IPS DF 4.7 (cell line): ENCODE measurements around the gene PITPNC1.
"Not testable (repeated sequence)": the region's sequence is repeated elsewhere in the genome, so short reads cannot be mapped to it uniquely, and the experiment has no call there.

Source experiments
- DNase-seq: peaks from one replicate; pipeline ENCODE4 v3.0.0-alpha.2; 2013; ENCODE audit warnings: low spot score; ENCODE audit errors: extremely low read depth

PITPNC1 gene

GRCh38 chr17:67679721-67680120 is 302.6 kb downstream of the PITPNC1 start:
- DNase-seq: no peak

GRCh38 chr17:67680445-67681224 is 303.6 kb downstream of the PITPNC1 start:
- DNase-seq: no peak

GRCh38 chr17:67682196-67682595 is 305.1 kb downstream of the PITPNC1 start:
- DNase-seq: no peak

DNA sequence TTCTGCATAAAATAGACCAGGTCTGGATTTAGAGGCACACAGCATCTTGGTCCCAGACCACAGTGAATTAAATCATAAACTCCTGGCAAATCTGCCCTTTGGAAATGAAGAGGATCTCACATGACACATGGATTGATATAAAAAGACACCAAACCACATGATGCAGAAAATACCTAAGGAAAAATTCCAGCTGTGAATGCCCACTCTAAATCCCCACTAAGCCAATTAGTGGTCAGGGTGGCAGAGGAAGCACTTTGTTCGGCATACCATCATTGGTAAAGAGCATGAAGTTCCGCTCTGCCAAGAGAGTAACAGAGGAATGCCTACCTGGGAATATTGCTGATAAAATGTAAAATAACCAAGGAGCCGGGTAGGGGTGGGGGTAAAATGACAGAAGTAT is 308.3 kb downstream of the PITPNC1 start:
- DNase-seq: no peak

DNA sequence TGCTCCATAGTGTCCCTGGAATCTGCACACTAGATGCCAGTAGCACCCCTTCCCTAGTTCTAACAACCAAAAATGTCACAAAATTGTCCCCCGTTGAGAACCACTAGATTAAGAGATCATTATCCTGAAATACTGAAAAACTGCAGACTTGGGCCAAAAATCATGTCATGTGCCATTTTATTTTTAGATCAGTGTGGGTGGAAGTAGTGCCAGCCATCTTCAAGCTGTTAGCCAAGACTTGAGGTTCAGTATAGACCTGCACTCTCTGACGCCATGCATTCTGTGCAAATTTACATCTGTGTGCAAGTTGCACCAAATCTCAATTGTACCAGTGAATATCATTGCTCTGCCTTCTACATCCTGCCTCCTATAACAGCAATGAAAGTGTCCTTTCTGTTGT is 309.2 kb downstream of the PITPNC1 start:
- no peak for DNase-seq

DNA sequence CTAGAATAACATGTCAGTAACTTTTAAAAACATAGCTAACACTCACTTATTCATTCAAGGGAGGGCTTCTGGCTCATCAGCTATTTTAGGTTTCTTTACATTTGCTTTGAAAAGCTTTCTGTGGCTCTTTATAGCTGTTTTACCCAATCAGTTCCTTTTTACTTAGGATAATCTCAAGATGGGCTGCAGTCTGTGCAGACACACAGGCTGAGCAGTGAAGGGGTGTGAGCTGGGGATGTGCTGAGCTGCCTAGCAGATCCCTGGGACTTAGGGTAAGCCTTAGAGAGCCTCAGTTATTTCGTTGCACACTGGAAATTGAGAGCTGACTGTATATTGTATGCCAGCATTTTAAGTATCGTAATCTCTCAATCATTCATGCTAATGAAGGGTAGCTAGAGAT is 310.4 kb downstream of the PITPNC1 start:
- no peak for DNase-seq

- DNase-seq: peak; percentile 19
Observed at GRCh38 chr17:67689534-67690177, 312.6 kb downstream of the PITPNC1 start.

GRCh38 chr17:67693811-67694210 is 316.7 kb downstream of the PITPNC1 start:
- no peak for DNase-seq

DNA sequence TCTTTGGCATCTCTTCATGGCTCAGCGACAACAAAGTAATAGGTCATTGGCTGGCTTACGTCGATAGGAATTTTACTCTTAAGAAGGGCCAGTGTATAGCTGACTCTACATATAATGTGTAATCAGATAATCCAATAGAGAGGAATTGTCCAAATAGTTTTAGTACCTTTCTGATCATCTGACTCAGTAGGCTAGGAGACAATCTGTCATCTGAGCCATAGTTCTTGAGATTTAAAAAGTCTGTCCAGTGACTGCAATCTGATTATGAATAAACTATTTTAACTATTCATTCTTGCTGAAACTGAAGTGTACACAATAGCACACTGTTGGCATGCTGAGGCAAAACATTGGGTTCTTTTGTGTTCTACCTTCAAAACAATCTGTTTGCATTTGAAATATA is 319.3 kb downstream of the PITPNC1 start:
- no peak for DNase-seq

DNA sequence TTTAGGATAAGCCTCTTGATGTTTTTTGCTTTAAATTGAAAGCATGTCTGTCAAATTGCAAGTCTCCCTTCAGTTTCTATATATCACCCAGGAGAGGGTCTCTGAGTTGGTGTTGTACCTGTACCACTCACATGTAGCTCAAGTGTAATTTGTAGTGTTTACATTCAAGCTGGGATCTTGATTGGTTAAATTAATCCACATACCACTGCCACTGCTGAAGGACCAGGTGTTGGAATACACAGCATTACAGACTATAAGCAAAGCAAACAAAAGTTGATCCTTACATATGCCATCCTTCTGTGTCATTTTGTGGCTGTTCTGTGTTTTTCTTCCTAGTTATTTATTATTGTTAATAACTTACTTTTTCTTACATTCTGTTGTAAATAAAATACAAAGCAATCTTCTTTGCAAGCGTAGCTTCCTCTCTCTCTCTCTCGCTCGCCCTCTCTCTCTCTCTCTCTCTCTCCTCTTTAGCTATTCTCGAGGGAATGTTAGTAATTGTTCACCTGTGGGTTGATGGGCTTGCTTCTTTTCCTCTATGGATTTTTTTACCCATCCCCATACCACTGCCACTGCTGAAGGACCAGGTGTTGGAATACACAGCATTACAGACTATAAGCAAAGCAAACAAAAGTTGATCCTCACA is 319.9 kb downstream of the PITPNC1 start:
- DNase-seq: no peak

- DNase-seq: no peak
Observed at GRCh38 chr17:67700037-67700724, 323.1 kb downstream of the PITPNC1 start.

GRCh38 chr17:67700725-67701119 is 323.6 kb downstream of the PITPNC1 start:
- DNase-seq: no peak

GRCh38 chr17:67702861-67703260 is 325.8 kb downstream of the PITPNC1 start:
- not testable (repeated sequence) for DNase-seq

DNA sequence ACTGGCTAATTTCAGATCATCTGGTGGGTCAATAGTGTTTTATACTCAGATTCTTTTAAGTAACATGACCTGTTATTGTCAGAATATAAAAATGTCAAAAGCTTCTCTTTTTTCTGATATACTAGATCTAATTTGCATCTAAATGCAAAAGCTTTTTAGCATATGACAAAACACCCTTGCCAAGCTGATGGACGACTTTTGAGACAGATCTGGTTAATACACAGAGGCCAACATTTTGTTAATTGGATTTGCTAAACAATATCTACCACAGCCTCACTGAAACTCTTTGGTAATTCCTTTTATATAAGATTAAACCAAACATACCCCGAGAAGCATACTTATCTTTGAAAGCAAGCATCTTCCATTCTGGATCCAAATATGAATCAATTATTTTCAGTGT is 330.4 kb downstream of the PITPNC1 start:
- DNase-seq: no peak

GRCh38 chr17:67708378-67708777 is 331.3 kb downstream of the PITPNC1 start:
- DNase-seq: no peak

DNA sequence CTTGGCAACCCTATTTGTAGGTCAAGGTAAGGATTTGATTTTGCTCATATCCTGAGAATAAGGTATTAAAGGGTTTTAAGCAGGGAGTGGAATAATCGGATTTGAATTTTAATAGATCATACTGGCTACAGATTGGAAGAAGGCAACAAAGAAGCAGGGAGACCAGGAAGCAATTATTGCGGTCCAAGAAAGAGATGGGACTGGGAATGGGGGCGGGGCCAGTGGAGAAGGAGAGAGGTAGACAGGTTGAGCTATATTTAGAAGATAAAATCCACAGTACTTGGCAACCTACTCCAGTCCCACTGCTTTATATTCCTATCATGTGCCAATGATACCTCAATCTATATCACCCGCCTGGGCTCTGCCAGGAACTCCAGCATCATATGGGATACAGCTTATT is 334.8 kb downstream of the PITPNC1 start:
- DNase-seq: no peak

DNA sequence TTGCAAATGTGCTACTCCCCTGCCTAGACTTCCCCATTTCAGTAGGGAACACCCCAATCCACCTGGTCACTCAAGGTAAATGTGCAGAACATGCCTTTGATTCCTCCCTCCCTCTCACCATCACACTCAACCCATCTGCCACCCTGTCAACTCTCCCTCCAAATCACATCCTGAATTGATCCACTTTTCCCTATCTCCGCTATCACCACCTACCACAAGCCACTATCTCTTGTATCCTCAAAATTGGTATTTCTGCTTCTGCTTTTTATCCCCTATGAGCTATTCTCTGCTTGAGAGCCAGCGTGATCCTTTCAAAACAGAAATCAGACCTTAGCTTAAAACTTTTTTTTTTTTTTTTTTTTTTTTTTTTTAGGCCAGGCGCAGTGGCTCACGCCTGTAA is 335.3 kb downstream of the PITPNC1 start:
- DNase-seq: no peak

- no peak for DNase-seq
Observed at GRCh38 chr17:67713169-67713568, 336.1 kb downstream of the PITPNC1 start.

DNA sequence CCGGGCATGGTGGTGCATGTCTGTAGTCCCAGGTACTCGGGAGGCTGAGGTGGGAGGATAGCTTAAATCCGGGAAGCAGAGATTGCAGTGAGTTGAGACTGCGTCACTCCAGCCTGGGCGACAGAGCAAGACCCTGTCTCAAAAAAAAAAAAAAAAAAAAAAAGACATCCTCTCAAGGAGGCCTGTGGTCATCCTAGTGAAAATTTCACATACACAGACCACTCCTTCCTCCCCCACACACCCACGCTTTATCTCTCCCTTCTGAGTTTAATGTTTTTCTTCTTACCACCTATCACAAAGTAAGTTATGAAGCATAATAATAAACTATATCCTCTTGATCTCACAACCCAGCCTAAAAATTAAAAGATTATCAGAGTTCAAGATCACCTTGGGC is 339.3 kb downstream of the PITPNC1 start:
- no peak for DNase-seq

DNA sequence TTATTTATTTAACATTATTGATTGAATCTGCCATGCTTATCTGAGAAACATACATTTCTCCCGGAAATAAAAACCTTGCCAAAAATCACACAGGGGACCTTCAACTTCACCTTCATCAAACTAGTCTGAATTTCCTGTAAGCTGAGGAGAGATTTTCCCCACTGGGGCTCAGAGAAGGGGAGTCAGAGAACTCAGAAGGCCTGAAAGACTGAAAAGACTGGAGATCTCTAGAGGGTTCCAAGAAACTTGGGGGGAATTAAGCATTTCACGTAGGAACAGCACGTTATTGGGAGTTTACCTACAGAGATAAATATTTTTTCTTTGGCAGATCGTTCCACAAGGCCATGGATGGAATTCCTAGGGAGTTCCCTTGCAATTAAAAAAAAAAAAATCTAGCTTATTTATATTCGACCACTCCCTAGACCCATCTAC is 340.1 kb downstream of the PITPNC1 start:
- no peak for DNase-seq

- peak; percentile 90 for DNase-seq
Observed at GRCh38 chr17:67717624-67718324, 340.7 kb downstream of the PITPNC1 start, which contains the start of gene NOL11. NOL11 (plus strand) TSS chr17:67717936; CDS start chr17:67717948, 12 bp downstream.
